Caki2 (cell line): Measurements from ENCODE around the gene DCAF12. TPM values are rescaled to one million over a fixed set of nuclear protein-coding genes. Genes with fewer than 3 reads are reported as not detected.

Experiments
- DNase-seq: peaks from one replicate; pipeline ENCODE4 v3.0.0-alpha.2; 2015; ENCODE audit warnings: low read depth
- in situ Hi-C: cut with HindIII; loops from 2 replicates; pipeline ENCODE4 v1.10.0; 2016; ENCODE audit warnings: low sequenced_read_pairs, low pct_unique_long_range_greater_than_20kb, mixed read lengths
- total RNA-seq: library from RNA; depleted of rRNA; stranded (reverse); fragments of >200 nt; shearing (Covaris generic); gene quantifications from 2 replicates; pipeline ENCODE4 v1.2.3, GENCODE V29; 2014; ENCODE audit warnings: low replicate concordance; rRNA removed

DCAF12 gene
- total RNA-seq, 1 experiment from 2014 or later, result 21.5 TPM

DNA sequence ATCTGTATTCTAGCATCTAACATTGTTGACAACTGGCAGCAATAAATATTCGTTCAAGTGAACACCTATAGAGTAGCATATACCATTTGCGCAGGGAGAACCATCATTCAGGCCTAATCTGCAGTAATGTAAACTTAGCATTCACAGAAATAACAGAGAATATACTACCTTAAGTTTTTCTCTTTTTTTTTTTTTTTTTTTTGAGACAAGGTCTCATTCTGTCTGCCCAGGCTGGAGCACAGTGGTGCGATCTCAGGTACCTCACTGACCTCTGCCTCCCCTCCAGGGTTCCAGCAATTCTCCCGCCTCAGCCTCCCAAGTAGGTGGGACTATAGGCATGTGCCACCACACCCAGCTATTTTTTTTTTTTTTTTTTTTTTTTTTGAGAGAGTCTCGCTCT, 89.9 kb downstream of the DCAF12 start:
- no peak for DNase-seq
- in situ Hi-C loops, result no loop called here

Other genes starting within 250 kb of the DCAF12 start
- gene UBAP2, start 77.8 kb downstream of the DCAF12 start, total RNA-seq, result 22.2 and 31.0 TPM in 2 replicates
- 79.8 and 85.0 TPM in 2 replicates for gene UBAP1, start 52.3 kb upstream of the DCAF12 start, total RNA-seq
- gene KIF24, start 202.6 kb upstream of the DCAF12 start, total RNA-seq, result 1.5 and 4.8 TPM in 2 replicates
- gene NUDT2, start 202.9 kb upstream of the DCAF12 start, total RNA-seq, result 10.6 and 17.1 TPM in 2 replicates